NB4 (cell line): ENCODE data around the gene OAS1.

Experiments
- DNase-seq: peaks from one replicate; pipeline ENCODE4 v3.0.0; 2010; ENCODE audit warnings: low read depth
- H3K4me3 ChIP-seq: one replicate; pipeline ENCODE4 v1.5.1; 2011; ENCODE audit warnings: mild to moderate bottlenecking, low read depth, low read length, moderate library complexity
- MYC ChIP-seq: IDR thresholded peaks from 2 replicates; pipeline ENCODE4 v1.6.1; 2011; ENCODE audit warnings: low read depth, low read length
- POLR2A ChIP-seq: IDR thresholded peaks from 2 replicates; pipeline ENCODE4 v1.6.1; 2011; ENCODE audit warnings: mild to moderate bottlenecking; ENCODE audit not compliant: insufficient read length; ENCODE audit errors: extremely low read depth
- TF ChIP-seq, protein P1 (sequence below): IDR thresholded peaks from 2 replicates; pipeline ENCODE4 v1.6.1; 2011; ENCODE audit warnings: low read depth, low read length
- TF ChIP-seq, protein P2 (sequence below): IDR thresholded peaks from one replicate; pipeline ENCODE4 v1.5.1; 2012; ENCODE audit warnings: low read depth, low read length

The OAS1 gene

GRCh38 chr12:112878488-112878887, 28.3 kb upstream of the OAS1 start:
- no peak overlapping the region for H3K4me3 ChIP-seq
- TF ChIP-seq, protein P1, sequence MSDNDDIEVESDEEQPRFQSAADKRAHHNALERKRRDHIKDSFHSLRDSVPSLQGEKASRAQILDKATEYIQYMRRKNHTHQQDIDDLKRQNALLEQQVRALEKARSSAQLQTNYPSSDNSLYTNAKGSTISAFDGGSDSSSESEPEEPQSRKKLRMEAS, result no peak
- TF ChIP-seq, protein P2, sequence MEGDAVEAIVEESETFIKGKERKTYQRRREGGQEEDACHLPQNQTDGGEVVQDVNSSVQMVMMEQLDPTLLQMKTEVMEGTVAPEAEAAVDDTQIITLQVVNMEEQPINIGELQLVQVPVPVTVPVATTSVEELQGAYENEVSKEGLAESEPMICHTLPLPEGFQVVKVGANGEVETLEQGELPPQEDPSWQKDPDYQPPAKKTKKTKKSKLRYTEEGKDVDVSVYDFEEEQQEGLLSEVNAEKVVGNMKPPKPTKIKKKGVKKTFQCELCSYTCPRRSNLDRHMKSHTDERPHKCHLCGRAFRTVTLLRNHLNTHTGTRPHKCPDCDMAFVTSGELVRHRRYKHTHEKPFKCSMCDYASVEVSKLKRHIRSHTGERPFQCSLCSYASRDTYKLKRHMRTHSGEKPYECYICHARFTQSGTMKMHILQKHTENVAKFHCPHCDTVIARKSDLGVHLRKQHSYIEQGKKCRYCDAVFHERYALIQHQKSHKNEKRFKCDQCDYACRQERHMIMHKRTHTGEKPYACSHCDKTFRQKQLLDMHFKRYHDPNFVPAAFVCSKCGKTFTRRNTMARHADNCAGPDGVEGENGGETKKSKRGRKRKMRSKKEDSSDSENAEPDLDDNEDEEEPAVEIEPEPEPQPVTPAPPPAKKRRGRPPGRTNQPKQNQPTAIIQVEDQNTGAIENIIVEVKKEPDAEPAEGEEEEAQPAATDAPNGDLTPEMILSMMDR, result no peak
- no peak for DNase-seq

GRCh38 chr12:112879191-112879705, 27.5 kb upstream of the OAS1 start:
- no peak for DNase-seq
- TF ChIP-seq MYC (no peak), POLR2A (no peak)
- TF ChIP-seq, protein P2, result no peak
- TF ChIP-seq, protein P1, result no peak
- no peak overlapping the region for H3K4me3 ChIP-seq

- DNase-seq, result no peak
- TF ChIP-seq MYC, result no peak
- no peak overlapping the region for H3K4me3 ChIP-seq
These were observed 25.2 kb upstream of the OAS1 start for GRCh38 chr12:112881602-112882001.

GRCh38 chr12:112885236-112885635, 21.5 kb upstream of the OAS1 start:
- DNase-seq, result no peak

DNA sequence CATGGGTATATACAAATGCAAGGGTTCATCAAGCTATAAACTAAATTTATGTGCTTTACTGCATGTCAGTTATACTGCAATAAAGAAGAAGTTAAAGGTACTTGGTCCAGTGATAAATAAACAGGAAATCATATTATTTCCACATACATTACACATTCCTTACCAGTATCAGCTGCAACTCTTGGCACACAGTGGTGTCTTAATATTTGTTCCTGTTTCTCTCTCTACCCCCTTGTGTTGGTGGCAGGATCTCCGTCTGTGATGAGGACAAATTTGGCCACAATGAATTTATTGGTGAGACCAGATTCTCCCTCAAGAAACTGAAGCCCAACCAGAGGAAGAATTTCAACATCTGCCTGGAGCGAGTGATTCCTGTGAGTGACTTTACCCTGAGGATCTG, 19.2 kb upstream of the OAS1 start:
- peak; percentile 33 for DNase-seq
- TF ChIP-seq MYC, result no peak
- no peak overlapping the region for H3K4me3 ChIP-seq

More at GRCh38 chr12:112885236-112885635, 21.5 kb upstream of the OAS1 start:
- no peak overlapping the region for H3K4me3 ChIP-seq
- TF ChIP-seq, protein P1, result no peak
- TF ChIP-seq, protein P2, result no peak
- TF ChIP-seq MYC, result no peak
- TF ChIP-seq POLR2A, result no peak

DNA sequence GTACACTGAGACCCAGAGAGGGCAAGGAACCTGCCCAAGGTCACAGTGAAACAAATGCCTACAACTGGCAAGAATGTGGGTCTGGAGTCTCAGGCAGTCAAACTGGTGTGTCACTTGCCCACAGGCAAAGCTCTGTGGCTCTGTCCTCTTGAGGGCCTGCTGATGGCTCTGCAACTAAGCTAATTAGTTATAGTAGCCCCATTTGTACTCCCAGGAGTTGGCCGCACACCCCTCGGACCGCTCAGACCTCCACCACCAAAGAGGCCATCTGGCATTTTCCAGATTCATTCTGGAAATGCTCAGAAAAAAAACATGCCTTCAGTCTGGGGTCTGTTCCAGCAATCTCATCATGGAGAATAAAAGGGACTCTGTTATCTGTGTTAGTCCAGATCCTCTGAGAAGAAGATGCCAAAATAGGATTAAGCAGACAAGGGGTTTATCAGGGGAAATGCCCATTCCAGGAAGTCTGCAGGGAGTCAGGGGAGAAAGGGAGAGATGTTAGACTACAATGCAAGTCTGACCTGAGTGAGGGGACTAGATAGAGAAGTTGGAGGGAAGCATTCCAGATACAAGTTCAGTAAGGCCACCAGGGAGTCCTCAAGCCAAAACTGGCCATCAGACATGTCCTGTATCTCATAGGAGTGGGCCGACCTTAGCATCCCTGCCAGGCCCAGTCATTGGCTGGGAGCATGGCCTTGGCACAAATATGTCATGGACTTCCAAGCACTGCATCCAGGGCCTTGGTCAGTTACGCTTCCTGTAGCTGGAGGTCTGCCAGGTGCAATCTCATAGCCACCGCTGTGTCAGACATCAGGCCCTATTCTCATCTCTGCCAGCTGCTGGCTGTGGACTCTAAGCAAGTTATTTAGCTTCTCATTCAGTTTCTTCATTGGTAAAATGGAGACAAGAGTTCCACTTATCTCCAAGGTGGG, 15.4 kb upstream of the OAS1 start:
- no peak overlapping the region for H3K4me3 ChIP-seq
- DNase-seq, result no peak
- TF ChIP-seq, protein P1, result no peak
- TF ChIP-seq, protein P2, result no peak
- TF ChIP-seq MYC, result no peak
- TF ChIP-seq POLR2A, result no peak

DNA sequence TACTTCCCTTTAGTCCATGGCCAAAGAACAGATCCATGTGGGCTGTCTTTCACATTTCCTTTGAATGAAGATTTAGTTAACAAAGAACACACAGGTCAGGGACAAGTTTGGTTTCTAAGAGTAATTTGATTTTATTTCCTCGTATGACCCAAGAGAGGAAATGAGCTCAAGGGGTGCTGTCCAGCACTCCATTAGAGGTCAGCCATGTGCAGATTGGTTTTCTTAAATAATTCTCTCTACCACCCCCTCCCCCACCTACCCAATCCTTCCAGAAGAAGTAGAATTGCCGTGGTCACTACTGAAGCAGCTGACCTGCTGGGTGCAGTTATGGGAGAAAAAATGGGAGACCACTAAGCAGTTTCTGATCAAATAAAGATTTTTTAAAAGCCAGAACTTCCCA, 13.9 kb upstream of the OAS1 start:
- TF ChIP-seq MYC, result no peak
- TF ChIP-seq POLR2A, result no peak
- TF ChIP-seq, protein P2, result no peak
- TF ChIP-seq, protein P1, result no peak
- no peak for DNase-seq
- H3K4me3 ChIP-seq, result no peak overlapping the region
